GM12801 (cell line): ENCODE measurements around the gene UBE2J1.

ENCODE experiments used
- TF ChIP-seq, protein P1 (sequence below): IDR thresholded peaks from one replicate; pipeline ENCODE4 v1.5.1; 2011; ENCODE audit warnings: control low read depth; ENCODE audit not compliant: insufficient read length; ENCODE audit errors: extremely low read depth

Gene UBE2J1

DNA sequence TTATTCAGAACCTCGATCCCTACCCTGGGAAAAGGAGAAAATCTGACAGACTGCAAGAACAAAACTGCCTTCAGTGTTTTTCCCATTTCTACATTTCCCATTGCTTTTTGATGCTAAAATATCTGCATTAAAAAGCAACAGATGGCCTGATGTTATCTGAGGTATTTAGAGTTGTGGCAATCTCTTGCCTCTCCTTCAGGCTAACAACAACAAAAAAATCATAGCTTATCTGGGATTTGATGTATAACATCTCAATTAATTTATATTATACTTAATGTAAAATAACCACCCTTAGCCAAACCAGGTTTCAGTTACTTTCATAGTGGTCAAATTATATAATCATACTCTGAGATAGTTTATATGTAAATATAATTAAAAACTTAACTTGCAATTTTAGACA lies 21.6 kb downstream of the UBE2J1 start:
- TF ChIP-seq, protein P1, sequence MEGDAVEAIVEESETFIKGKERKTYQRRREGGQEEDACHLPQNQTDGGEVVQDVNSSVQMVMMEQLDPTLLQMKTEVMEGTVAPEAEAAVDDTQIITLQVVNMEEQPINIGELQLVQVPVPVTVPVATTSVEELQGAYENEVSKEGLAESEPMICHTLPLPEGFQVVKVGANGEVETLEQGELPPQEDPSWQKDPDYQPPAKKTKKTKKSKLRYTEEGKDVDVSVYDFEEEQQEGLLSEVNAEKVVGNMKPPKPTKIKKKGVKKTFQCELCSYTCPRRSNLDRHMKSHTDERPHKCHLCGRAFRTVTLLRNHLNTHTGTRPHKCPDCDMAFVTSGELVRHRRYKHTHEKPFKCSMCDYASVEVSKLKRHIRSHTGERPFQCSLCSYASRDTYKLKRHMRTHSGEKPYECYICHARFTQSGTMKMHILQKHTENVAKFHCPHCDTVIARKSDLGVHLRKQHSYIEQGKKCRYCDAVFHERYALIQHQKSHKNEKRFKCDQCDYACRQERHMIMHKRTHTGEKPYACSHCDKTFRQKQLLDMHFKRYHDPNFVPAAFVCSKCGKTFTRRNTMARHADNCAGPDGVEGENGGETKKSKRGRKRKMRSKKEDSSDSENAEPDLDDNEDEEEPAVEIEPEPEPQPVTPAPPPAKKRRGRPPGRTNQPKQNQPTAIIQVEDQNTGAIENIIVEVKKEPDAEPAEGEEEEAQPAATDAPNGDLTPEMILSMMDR: no peak

DNA sequence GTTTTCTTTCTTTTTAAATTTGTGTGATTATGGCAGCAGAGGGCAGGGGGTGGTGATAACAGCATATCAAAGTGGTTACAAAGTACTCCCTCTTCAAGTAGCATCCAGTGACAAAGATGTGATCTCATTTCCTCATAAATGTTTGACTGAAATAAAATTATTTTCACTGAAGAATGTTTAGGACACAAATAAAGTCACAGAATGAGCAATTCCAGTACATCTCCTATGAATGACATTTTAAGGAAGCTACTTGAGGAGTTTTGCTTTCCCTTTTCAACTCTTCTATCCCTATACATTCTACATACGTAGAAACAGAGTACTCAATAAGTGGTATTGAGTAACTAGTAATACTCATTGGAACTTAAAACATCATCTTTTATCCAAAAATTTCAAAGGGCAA lies 23.5 kb downstream of the UBE2J1 start:
- TF ChIP-seq, protein P1: no peak

DNA sequence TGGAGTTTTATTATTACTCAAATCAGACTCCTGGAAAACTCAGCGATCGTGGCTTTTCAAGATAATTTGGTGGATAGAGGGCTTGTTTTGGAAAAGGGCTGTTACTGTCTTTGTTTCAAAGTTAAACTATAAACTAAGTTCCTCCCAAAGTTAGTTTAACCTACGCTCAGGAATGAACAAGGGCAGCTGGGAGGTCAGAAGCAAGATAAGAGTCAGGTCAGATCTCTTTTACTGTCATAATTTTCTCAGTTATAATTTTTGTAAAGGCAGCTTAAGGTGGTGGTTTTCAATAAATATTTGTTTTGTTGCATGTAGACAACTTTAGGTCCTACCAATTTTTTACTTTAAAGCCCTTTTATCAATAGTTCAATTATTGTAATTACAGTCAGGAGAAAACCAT lies 28.2 kb downstream of the UBE2J1 start:
- TF ChIP-seq, protein P1: no peak

DNA sequence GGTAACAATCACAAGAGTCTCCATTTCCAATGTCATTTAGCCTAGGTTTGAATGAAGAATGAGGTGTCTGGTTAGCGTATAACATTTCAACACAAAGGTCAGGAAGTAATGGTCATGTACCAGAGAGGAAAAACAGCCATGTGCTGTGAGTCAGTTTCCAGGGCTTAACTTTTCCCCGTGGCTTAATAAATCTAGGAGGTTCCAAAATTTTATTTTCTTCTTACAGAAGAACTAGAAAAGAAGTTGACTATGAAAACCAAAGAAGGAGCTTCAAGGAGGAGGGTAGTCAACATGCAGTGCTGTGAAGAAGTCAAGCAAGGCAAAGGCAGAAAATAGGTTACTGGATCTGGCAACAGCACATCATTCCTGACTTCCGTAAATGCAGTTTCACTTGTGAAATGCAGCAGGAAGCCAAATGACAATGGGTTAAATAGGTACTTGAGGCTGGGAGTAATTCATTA lies 29.0 kb downstream of the UBE2J1 start:
- TF ChIP-seq, protein P1: no peak

- TF ChIP-seq, protein P1: no peak
These were observed 31.2 kb downstream of the UBE2J1 start for GRCh38 chr6:89321131-89321970.

DNA sequence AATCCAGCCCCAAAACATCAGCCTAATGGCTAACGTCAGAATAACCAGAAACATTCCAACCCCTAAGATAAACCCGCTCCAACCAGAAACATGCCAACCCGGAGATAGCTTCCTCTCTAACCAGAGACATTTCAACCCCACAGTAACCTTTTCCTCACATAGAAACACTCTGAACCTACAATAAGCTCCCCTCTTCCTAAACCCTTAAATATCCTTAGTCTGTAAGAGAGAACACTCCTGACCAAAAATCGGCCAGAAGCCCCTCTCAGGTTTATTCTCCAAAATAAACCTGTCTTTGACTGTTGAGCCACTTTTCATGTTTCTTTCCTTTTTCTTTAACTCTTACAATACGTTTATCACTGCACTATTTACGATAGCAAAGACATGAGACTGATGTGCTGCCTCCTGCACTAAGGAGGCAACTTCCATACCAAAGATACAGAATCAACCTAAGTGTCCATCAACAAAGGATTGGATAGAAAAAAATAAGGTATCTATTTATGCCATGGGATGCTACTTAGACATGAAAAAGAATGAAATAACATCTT lies 32.4 kb downstream of the UBE2J1 start:
- TF ChIP-seq, protein P1: no peak

GRCh38 chr6:89317067-89317466 lies 35.5 kb downstream of the UBE2J1 start:
- TF ChIP-seq, protein P1: no peak
